Measurements from ENCODE around the gene TWSG1. TPM values are rescaled to one million over a fixed set of nuclear protein-coding genes. Genes with fewer than 3 reads are reported as not detected.
"Not testable (repeated sequence)": the region's sequence is repeated elsewhere in the genome, so short reads cannot be mapped to it uniquely, and the experiment has no call there.

Gene TWSG1
- total and polyA plus RNA-seq, 10 donors: 6.2 to 28.5 (median 17.3) TPM

- TF ChIP-seq POLR2A (IDR thresholded peaks at IDR 0.05) (no peak), CTCF (IDR thresholded peaks at IDR 0.05 in 8 of 11, conservative IDR thresholded peaks at IDR 0.05 in 3 of 11) (no peak), POLR2AphosphoS5 (IDR thresholded peaks at IDR 0.05) (no peak)
- Histone ChIP-seq H3K4me1 (peaks cover 0 to 11% (median 6%) of the 10 kb centered on the region in 6 donors), H3K27me3 (replicated peaks in 1 of 7) (no peaks in the 10 kb centered on the region), H3K4me3 (no peak overlapping the region), H3K27ac (no peak overlapping the region), H3K36me3 (no peaks in the 10 kb centered on the region), H3K9me3 (peaks cover 0 to 11% (median 5%) of the 10 kb centered on the region in 8 donors)
- intact Hi-C loops (cut with DNase I; ENCODE audit: low total_unique reads): no loop called here
- DNase-seq: no peak
- WGBS, 5 donors: 87 to 95% (median 92%) methylated on average over 6 of the region's 6 CpGs
Measured at GRCh38 chr18:9428862-9429661, 94.5 kb downstream of the TWSG1 start.

- Histone ChIP-seq H3K27ac (no peak overlapping the region), H3K4me3 (no peak overlapping the region), H3K27me3 (replicated peaks in 1 of 7) (no peaks in the 10 kb centered on the region), H3K4me1 (peaks cover 0 to 17% (median 11%) of the 10 kb centered on the region in 6 donors), H3K36me3 (no peaks in the 10 kb centered on the region), H3K9me3 (peaks cover 0 to 6% (median under 1%) of the 10 kb centered on the region in 8 donors)
- 53 to 77% (median 60%) methylated on average over 3 of the region's 3 CpGs for whole genome bisulfite sequencing, 5 donors
- no peak for DNase-seq
- no peak for TF ChIP-seq POLR2A (IDR thresholded peaks at IDR 0.05)
- TF ChIP-seq POLR2AphosphoS5 (IDR thresholded peaks at IDR 0.05): no peak
- intact Hi-C loops (cut with DNase I; ENCODE audit: low total_unique reads): no loop called here
Measured at GRCh38 chr18:9429662-9429993, 95.1 kb downstream of the TWSG1 start.

DNA sequence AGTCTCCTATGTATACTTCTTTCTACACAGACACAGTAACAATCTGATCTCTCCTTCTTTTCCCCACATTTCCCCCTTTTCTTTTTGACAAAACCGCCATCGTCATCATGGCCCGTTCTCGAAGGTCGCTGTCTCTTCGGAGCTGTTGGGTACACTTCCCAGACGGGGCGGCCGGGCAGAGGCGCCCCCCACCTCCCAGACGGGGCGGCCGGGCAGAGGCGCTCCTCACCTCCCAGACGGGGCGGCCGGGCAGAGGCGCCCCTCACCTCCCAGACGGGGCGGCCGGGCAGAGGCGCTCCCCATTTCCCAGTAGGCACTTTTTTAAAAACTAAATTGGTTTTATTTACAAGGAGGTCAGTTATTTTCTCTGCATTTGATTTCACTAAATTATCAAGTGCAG lies 95.7 kb downstream of the TWSG1 start:
- H3K4me3 ChIP-seq; H3K36me3 ChIP-seq; H3K27ac ChIP-seq; H3K27me3 ChIP-seq (replicated peaks in 1 of 7); DNase-seq; intact Hi-C loops (cut with DNase I; ENCODE audit: low total_unique reads); H3K9me3 ChIP-seq: not testable (repeated sequence)
- WGBS, 5 donors: 86 to 96% (median 95%) methylated on average over 20 to 22 of the region's 22 CpGs
- peaks cover 0 to 18% (median 11%) of the 10 kb centered on the region in 6 donors for H3K4me1 ChIP-seq

- no peak for DNase-seq
- intact Hi-C loops (cut with DNase I; ENCODE audit: low total_unique reads): no loop called here
- Histone ChIP-seq H3K36me3 (no peaks in the 10 kb centered on the region), H3K4me1 (peaks cover 0 to 18% (median 11%) of the 10 kb centered on the region in 6 donors), H3K4me3 (no peak overlapping the region), H3K9me3 (no peaks in the 10 kb centered on the region), H3K27me3 (replicated peaks in 1 of 7) (no peaks in the 10 kb centered on the region), H3K27ac (no peak overlapping the region)
- WGBS, 5 donors: 91 to 98% (median 93%) methylated on average over 6 of the region's 6 CpGs
- TF ChIP-seq CTCF (IDR thresholded peaks at IDR 0.05 in 8 of 11, conservative IDR thresholded peaks at IDR 0.05 in 3 of 11) (no peak), POLR2A (IDR thresholded peaks at IDR 0.05) (no peak), POLR2AphosphoS5 (IDR thresholded peaks at IDR 0.05) (no peak)
Measured at GRCh38 chr18:9431296-9431695, 96.7 kb downstream of the TWSG1 start.

DNA sequence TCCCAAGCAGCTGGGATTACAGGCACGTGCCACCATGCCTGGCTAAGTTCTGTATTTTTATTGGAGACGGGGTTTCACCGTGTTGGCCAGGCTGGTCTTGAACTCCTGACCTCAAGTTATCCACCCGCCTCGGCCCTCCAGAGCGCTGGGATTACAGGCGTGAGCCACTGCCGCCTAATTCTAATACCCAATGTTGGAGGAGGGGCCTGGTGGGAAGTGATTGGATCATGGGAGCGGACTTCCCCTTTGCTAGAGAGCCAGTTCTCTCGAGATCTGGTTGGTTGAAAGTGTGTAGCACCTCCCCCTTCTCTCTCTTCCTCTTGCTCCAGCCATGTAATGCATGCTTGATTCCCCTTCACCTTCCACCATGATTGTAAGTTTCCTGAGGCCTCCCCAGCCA lies 98.5 kb downstream of the TWSG1 start:
- H3K36me3 ChIP-seq; H3K4me3 ChIP-seq; DNase-seq; intact Hi-C loops (cut with DNase I; ENCODE audit: low total_unique reads); H3K27me3 ChIP-seq (replicated peaks in 1 of 7); H3K9me3 ChIP-seq: not testable (repeated sequence)
- Histone ChIP-seq H3K4me1 (peaks cover 0 to 18% (median 11%) of the 10 kb centered on the region in 6 donors), H3K27ac (peak overlapping the region in 2 of 8 donors; percentile 33 to 34)
- 79 to 92% (median 87%) methylated on average over 10 of the region's 10 CpGs for WGBS, 5 donors
